Measurements from ENCODE around the gene SYTL2.
A peak's percentile ranks its signal among the peaks of the same experiment; 100 is the strongest.

Gene SYTL2

DNA sequence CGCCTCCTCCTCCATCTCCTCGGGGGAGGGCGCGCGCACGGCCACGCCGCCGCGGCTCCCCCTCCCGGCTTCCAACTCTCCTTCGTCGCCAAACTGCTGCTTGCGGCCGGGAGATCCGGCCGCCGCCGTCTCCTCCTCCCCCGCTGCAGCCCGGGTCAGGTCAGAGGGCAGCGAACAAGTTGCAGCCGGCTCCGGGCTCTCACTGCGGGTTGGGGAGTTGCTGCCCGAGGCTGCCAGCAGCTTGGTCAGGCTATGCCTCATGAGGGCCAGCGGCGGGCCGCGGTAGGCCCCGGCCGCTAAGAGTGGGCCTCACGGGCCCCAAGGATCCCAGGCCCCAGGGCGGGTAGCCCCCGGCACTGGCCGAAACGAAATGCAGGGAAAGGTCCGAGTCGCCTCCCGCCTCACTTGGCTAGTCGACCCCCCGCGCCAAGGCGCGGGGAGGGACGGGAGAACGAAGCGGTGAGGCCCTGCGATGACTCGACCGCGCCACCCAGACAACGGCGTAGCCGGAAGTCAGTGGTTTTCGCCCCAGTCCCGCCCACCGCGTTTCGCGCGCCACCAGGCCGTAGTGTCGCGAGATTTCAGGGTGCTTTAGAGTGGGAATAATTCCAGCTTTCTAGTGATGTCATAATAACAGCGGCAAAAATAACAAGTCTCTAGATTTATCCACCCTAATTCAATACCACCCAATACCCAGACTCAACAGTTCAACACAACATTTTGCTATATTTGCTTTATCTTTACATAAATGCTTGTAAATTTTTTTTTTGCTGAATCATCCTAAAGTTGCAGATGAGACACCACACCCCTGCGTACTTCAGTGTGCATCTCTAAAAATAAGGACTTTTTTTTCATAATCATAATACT is 146.1 kb downstream of the SYTL2 start, which contains the start of gene CREBZF:
Gene CREBZF (minus strand): TSS at position 515 of the 867 bp plus-strand sequence. CDS start 254 bp downstream, at position 261.
- DNase-seq (ENCODE audit: low read depth): peak; percentile 85
- TF ChIP-seq CTCF (IDR thresholded peaks at IDR 0.05; ENCODE audit: low read depth, low read length, missing control alignments): no peak
- peak within 1 kb of the TSS; percentile 79 for H3K4me3 ChIP-seq (ENCODE audit: low read depth, low read length)
- in situ Hi-C loops (cut with HindIII; ENCODE audit: low sequenced_read_pairs): no loop called here

- peak overlapping the region; percentile 79 for H3K4me3 ChIP-seq (ENCODE audit: low read depth, low read length)
- peak; percentile 36 for TF ChIP-seq CTCF (IDR thresholded peaks at IDR 0.05; ENCODE audit: low read depth, low read length, missing control alignments)
- no peak for DNase-seq (ENCODE audit: low read depth)
- in situ Hi-C loops (cut with HindIII; ENCODE audit: low sequenced_read_pairs): no loop called here
Observed at GRCh38 chr11:85663753-85664614, 147.0 kb downstream of the SYTL2 start.

DNA sequence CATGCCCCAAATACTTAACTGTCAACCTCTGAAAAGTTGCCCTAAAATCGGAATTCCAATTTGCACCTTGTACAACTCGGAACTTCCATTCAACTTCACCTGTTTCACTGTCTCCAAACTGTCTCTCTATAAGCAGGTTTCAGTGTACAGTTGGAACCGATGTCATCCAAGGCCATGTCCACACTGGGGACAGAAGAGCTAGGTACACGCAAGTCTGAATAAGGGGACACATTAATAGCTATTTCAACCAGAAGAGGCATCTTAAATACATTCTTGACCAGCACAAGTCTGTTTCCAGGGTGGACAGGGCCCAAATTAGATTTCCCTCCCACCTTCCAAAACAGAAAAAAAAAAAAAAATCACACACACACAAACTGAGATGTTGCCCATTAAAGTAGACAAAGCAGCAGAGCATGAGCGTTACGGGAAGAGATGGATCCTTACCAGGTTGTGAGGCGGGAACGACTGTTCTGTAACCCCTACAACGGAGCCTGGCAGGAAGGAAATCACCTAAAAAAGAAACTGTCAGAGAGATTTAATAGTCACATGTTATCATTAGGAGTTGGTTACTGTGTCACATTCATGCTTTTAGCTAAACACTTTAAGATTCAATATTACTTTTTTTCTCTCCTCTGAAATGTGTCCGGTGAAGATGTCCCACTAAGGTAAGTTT is 147.7 kb downstream of the SYTL2 start:
- TF ChIP-seq CTCF (IDR thresholded peaks at IDR 0.05; ENCODE audit: low read depth, low read length, missing control alignments): no peak
- H3K4me3 ChIP-seq (ENCODE audit: low read depth, low read length): peak overlapping the region; percentile 79
- in situ Hi-C loops (cut with HindIII; ENCODE audit: low sequenced_read_pairs): no loop called here
- DNase-seq (ENCODE audit: low read depth): no peak

DNA sequence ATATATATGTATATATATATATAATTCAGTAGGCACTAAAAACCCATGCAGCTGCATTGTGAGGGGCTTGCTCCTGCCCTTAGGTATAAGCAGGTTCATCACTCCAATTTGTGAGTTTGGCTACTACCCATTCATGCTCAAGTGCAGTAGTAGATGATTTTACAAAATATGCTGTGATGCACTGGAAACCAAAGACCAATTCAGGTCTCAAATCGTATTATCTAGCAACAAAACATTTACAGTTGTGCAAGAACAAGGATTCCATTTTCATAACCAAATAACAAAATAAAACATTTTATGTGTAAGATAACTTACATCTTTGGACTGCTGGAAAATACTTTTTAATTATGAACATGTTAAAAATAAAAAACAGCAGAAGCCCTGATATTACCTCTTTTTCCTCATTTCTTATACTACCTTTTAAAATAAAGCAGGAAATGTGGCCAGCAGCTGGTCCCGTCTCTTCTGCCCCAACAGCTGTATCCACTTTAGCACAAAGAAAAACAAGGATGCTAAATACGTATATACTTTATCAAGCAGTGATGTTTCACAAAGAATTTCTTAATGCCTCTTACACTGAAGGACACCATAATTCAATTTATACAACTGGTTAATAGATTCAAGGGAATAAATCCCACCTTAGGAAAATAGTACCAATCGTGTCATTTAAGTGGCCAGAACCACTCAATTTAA is 148.8 kb downstream of the SYTL2 start:
- in situ Hi-C loops (cut with HindIII; ENCODE audit: low sequenced_read_pairs): no loop called here
- H3K4me3 ChIP-seq (ENCODE audit: low read depth, low read length): peak overlapping the region; percentile 79
- no peak for TF ChIP-seq CTCF (IDR thresholded peaks at IDR 0.05; ENCODE audit: low read depth, low read length, missing control alignments)
- no peak for DNase-seq (ENCODE audit: low read depth)

GRCh38 chr11:85658180-85658579 is 152.8 kb downstream of the SYTL2 start:
- DNase-seq (ENCODE audit: low read depth): no peak
- no peak overlapping the region for H3K4me3 ChIP-seq (ENCODE audit: low read depth, low read length)
- no peak for TF ChIP-seq CTCF (IDR thresholded peaks at IDR 0.05; ENCODE audit: low read depth, low read length, missing control alignments)
- in situ Hi-C loops (cut with HindIII; ENCODE audit: low sequenced_read_pairs): no loop called here

Measured in astrocyte of the cerebellum (primary cell).